Gastrocnemius medialis (tissue), 4 donors: ENCODE measurements around the gene GLI3. TPM values are rescaled to one million over a fixed set of nuclear protein-coding genes. Genes with fewer than 3 reads are reported as not detected.
A peak's percentile ranks its signal among the peaks of the same experiment; 100 is the strongest.

ENCODE experiments used
- ATAC-seq, 2 donors: fragments of 150-250 bp; one replicate each; pipeline ENCODE4 v1.9.1; 2016
- DNase-seq, 2 donors: peaks; one replicate each; pipeline ENCODE4 v3.0.0-alpha.2; 2019
- H3K27ac ChIP-seq, 4 donors: fragments of 200-600 bp; sonication (generic); 1 replicate in 1 of 4; 2 replicates in 3 of 4; pipeline ENCODE4 v1.5.1; 2016 to 2018; ENCODE audit warnings: mild to moderate bottlenecking in 2 of 4, moderate library complexity in 1 of 4
- H3K27me3 ChIP-seq, 3 donors: fragments of 200-600 bp; sonication (generic) in 2 of 3; 1 replicate in 1 of 3; 2 replicates in 2 of 3; pipeline versions ENCODE4 v1.5.1 to v1.6.0; 2016 to 2019; ENCODE audit warnings: mild to moderate bottlenecking in 1 of 3, moderate library complexity in 1 of 3
- H3K36me3 ChIP-seq, 2 donors: fragments of 200-600 bp; sonication (generic) in 1 of 2; one replicate each; pipeline ENCODE4 v1.5.1; 2017 to 2018
- H3K4me1 ChIP-seq, 2 donors: fragments of 200-600 bp; sonication (generic) in 1 of 2; one replicate each; pipeline ENCODE4 v1.5.1; 2016 to 2017; ENCODE audit warnings: mild to moderate bottlenecking in 2 of 2
- H3K4me3 ChIP-seq, 4 donors: fragments of 200-600 bp; sonication (generic) in 3 of 4; 1 replicate in 1 of 4; 2 replicates in 3 of 4; pipeline ENCODE4 v1.5.1; 2016 to 2019; ENCODE audit warnings: mild to moderate bottlenecking in 2 of 4
- H3K9me3 ChIP-seq, 3 donors: fragments of 200-600 bp; sonication (generic) in 2 of 3; 1 replicate in 1 of 3; 2 replicates in 2 of 3; pipeline ENCODE4 v1.5.1; 2016 to 2019
- POLR2A ChIP-seq, 2 donors: fragments of 450-650 bp; IDR thresholded peaks; one replicate each; pipeline ENCODE4 v1.6.1; 2017; ENCODE audit warnings: antibody characterized with exemption in 2 of 2, mild to moderate bottlenecking in 2 of 2, moderate library complexity in 2 of 2
- in situ Hi-C, 4 donors: fragments of 200-750 bp; cut with MboI; loops; one replicate each; pipeline versions ENCODE4 v1.15.0 to v1.8.0; 2017; ENCODE audit warnings: low sequenced_read_pairs in 4 of 4
- intact Hi-C: fragments of 100-400 bp; cut with DNase I; formaldehyde crosslinking; loops from one replicate; pipeline ENCODE4 v1.15.1; 2023; ENCODE audit warnings: low total_unique reads
- total RNA-seq, 4 donors: library from RNA; depleted of rRNA; stranded (reverse); fragments of >200 nt; gene quantifications; one replicate each; pipeline versions ENCODE4 v1.1.0 to v1.2.3, GENCODE V29; 2016
- TF ChIP-seq, protein P1 (sequence below), 5 experiments: fragments of 450-650 bp in 3 of 5; fragments of 200-600 bp in 2 of 5; sonication (generic) in 2 of 5; IDR thresholded peaks in 4 of 5; conservative IDR thresholded peaks in 1 of 5; 1 replicate in 4 of 5; 2 replicates in 1 of 5; pipeline ENCODE4 v1.5.1; 2016 to 2019; ENCODE audit warnings: antibody characterized with exemption in 5 of 5, mild to moderate bottlenecking in 3 of 5, moderate library complexity in 3 of 5

The GLI3 gene
- total RNA-seq, result 1 to 10 TPM in 1 of 4 donors, under 1 TPM in 3; 0.46 to 1.6 (median 0.81) TPM

DNA sequence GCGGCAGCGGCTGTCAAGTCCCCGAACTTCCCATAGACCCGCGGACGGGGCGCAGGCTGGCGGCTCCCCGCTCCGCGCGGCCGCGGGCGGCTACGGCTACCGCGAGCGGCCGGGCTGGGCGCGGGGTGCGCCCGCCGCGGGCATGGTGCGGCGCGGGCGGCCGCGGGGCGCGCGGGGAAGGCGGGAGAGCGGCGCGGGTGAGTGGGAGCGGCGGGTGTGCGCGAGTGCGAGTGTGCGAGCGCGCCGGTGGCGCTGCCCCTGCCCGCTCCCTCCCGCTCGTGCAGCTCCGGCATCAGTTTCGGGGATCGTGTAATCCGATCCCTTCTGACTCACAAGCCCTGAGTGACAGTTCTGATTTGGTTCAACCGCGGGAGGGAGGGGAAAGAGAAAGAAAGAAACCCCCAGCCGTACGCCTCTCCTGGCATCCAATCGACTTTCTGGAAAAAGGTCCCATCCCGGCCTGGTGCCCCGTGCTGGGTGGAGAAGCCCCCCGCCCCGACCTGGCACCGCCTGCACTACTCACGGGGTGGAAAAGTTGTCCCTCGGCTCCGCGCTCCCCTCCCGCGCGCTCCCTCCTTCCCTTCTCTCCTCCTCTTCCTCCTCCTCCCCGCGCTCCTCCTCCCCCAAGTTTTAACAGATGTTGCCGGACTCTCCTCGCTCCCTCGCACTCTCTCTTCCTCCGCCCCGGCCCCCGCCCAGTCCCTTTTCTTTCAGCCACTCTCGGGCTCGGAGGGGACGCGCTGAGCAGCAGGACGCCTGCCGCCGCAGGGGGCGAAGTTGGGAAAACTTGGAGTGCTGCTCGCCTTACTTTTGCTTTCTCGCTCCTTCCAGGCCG, at the start of gene GLI3:
TSS of gene GLI3 (minus strand) at position 234 of the 835 bp plus-strand sequence. CDS start 13,956 bp downstream, outside the sequence.
- H3K36me3 ChIP-seq, result no peaks in the 10 kb centered on the region
- peak; percentile 20 to 63 for TF ChIP-seq POLR2A (IDR thresholded peaks at IDR 0.05)
- TF ChIP-seq, protein P1, sequence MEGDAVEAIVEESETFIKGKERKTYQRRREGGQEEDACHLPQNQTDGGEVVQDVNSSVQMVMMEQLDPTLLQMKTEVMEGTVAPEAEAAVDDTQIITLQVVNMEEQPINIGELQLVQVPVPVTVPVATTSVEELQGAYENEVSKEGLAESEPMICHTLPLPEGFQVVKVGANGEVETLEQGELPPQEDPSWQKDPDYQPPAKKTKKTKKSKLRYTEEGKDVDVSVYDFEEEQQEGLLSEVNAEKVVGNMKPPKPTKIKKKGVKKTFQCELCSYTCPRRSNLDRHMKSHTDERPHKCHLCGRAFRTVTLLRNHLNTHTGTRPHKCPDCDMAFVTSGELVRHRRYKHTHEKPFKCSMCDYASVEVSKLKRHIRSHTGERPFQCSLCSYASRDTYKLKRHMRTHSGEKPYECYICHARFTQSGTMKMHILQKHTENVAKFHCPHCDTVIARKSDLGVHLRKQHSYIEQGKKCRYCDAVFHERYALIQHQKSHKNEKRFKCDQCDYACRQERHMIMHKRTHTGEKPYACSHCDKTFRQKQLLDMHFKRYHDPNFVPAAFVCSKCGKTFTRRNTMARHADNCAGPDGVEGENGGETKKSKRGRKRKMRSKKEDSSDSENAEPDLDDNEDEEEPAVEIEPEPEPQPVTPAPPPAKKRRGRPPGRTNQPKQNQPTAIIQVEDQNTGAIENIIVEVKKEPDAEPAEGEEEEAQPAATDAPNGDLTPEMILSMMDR (IDR thresholded peaks at IDR 0.05 in 4 of 5, conservative IDR thresholded peaks at IDR 0.05 in 1 of 5), result peak in 2 of 5 experiments; percentile 20 to 38
- peak within 1 kb of the TSS; percentile 78 to 88 (median 82) for H3K27ac ChIP-seq
- peak; percentile 68 to 74 for DNase-seq
- intact Hi-C loops (loop anchor here (2.0 to 5.0 kb wide), 2 partner anchors 26 to 260 kb away; no protein-coding TSS in a partner anchor), in situ Hi-C loops (loop anchor here in 1 of 4 donors (25.0 kb wide), 1 partner anchor 250 kb away; no protein-coding TSS in a partner anchor)
- peaks cover 9 to 16% of the 10 kb centered on the region in 2 donors for H3K4me1 ChIP-seq
- H3K9me3 ChIP-seq, result no peaks in the 10 kb centered on the region
- peak; percentile 81 to 86 for ATAC-seq
- H3K27me3 ChIP-seq, result peaks cover 0 to 18% (median 17%) of the 10 kb centered on the region in 3 donors
- H3K4me3 ChIP-seq, result peak within 1 kb of the TSS; percentile 78 to 89 (median 82)

DNA sequence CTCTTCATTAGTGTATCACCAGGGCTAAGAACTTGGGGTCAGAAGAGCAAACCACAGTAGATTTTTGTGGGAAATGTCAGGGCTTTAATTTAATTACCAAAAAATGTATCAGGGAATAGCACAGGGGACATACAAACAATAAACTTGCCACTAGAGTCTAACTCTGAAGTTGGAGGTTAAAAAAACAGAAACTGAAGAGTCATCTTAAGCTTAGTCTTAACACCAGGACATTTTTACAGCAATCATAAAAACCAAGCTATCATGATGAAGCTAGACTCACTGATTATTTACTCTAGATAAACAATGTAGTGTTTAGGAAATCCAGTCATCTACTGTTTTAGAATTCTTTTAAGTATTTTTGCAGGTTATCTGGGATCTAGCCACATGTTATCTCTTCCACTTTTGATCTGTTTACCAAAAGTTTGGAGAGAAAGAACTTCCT, 48.4 kb upstream of the GLI3 start:
- Histone ChIP-seq H3K27me3 (no peaks in the 10 kb centered on the region), H3K9me3 (no peaks in the 10 kb centered on the region), H3K36me3 (no peaks in the 10 kb centered on the region), H3K27ac (no peak overlapping the region), H3K4me3 (no peak overlapping the region), H3K4me1 (peaks cover 6 to 11% of the 10 kb centered on the region in 2 donors)
- in situ Hi-C loops, result no loop called here
- ATAC-seq, result no peak
- no peak for DNase-seq
- TF ChIP-seq, protein P1 (IDR thresholded peaks at IDR 0.05 in 4 of 5, conservative IDR thresholded peaks at IDR 0.05 in 1 of 5), result no peak
- no peak for TF ChIP-seq POLR2A (IDR thresholded peaks at IDR 0.05)
- intact Hi-C loops, result no loop called here

DNA sequence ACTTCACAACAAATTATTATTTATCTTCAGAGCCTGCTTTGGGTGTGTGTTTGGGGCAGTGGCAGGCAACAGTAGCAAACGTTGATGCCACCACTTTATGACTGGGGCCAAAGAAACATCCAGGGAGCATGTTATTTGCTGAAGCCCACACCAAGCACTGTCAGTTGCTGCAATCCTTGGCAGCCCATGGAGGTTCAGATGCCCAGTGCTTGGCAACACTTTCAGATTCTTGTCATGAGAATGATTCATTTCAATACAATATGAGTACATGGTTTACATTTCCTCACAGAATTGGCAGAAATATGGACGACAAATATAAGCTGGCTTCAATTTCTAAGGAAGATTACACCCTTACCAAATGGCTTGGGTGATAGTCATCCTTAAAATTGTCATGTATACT, 46.5 kb upstream of the GLI3 start:
- peak; percentile 18 to 20 for DNase-seq
- intact Hi-C loops, result no loop called here
- in situ Hi-C loops, result no loop called here

DNA sequence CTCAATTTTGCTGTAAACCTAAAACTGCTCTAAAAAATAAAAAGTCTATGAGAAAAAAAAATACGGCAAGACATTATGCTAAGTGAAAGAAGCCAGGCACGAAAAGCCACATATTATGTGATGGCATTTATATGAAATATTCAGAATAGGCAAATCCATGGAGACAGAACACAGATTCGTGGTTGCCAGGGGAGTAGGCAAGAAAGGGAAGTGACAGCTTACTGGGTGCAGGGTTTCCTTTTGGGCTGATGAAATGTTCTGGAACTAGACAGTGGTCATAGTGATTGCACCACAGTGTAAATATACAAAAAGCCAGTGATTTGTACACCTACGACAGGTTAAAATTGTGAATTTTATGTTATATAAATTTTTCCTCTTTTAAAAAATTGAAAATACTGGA, 41.3 kb upstream of the GLI3 start:
- no peaks in the 10 kb centered on the region for H3K27me3 ChIP-seq
- DNase-seq, result no peak
- TF ChIP-seq, protein P1 (IDR thresholded peaks at IDR 0.05 in 4 of 5, conservative IDR thresholded peaks at IDR 0.05 in 1 of 5), result no peak
- TF ChIP-seq POLR2A (IDR thresholded peaks at IDR 0.05), result no peak
- H3K4me1 ChIP-seq, result peaks cover 0 to 4% of the 10 kb centered on the region in 2 donors
- H3K9me3 ChIP-seq, result no peaks in the 10 kb centered on the region
- no peak for ATAC-seq
- no peaks in the 10 kb centered on the region for H3K36me3 ChIP-seq
- no peak overlapping the region for H3K4me3 ChIP-seq
- in situ Hi-C loops (no loop called here), intact Hi-C loops (no loop called here)
- H3K27ac ChIP-seq, result no peak overlapping the region

More for the DNA sequence above, 46.5 kb upstream of the GLI3 start:
- peaks cover 6 to 11% of the 10 kb centered on the region in 2 donors for H3K4me1 ChIP-seq
- no peaks in the 10 kb centered on the region for H3K9me3 ChIP-seq
- H3K4me3 ChIP-seq, result no peak overlapping the region
- TF ChIP-seq, protein P1 (IDR thresholded peaks at IDR 0.05 in 4 of 5, conservative IDR thresholded peaks at IDR 0.05 in 1 of 5), result no peak
- TF ChIP-seq POLR2A (IDR thresholded peaks at IDR 0.05), result no peak
- no peak overlapping the region for H3K27ac ChIP-seq
- H3K27me3 ChIP-seq, result no peaks in the 10 kb centered on the region
- H3K36me3 ChIP-seq, result no peaks in the 10 kb centered on the region
- ATAC-seq, result peak; percentile 41 to 69
